Measurements from ENCODE around the gene HLTF.

DNA sequence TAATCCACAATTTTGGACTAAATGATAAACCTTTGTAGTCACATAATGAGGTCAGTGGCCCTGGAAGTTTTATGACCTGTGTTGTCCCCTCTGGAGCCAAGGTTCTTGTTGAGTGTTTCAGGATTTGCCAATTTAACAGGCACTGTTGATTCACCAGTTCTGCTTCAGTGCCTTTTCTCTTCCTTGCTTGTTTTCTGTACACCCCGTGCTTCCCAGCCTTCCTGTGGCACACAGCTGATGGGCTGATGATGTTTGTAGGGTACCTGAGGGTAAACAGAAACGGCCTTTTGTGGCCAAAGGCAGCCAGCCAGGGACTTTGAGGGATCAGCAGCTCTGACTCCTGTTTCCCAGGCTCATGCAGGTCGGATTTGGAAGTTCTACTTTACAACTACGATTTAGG, 81.7 kb downstream of the HLTF start:
- no peak for TF ChIP-seq RAD21 (IDR thresholded peaks at IDR 0.05; ENCODE audit: low read length)
- TF ChIP-seq, protein P1, sequence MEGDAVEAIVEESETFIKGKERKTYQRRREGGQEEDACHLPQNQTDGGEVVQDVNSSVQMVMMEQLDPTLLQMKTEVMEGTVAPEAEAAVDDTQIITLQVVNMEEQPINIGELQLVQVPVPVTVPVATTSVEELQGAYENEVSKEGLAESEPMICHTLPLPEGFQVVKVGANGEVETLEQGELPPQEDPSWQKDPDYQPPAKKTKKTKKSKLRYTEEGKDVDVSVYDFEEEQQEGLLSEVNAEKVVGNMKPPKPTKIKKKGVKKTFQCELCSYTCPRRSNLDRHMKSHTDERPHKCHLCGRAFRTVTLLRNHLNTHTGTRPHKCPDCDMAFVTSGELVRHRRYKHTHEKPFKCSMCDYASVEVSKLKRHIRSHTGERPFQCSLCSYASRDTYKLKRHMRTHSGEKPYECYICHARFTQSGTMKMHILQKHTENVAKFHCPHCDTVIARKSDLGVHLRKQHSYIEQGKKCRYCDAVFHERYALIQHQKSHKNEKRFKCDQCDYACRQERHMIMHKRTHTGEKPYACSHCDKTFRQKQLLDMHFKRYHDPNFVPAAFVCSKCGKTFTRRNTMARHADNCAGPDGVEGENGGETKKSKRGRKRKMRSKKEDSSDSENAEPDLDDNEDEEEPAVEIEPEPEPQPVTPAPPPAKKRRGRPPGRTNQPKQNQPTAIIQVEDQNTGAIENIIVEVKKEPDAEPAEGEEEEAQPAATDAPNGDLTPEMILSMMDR (conservative IDR thresholded peaks at IDR 0.05; ENCODE audit: low read depth, low read length): no peak
- TF ChIP-seq MXI1 (IDR thresholded peaks at IDR 0.05; ENCODE audit: borderline replicate concordance, low read depth, low read length): no peak
- TF ChIP-seq RCOR1 (IDR thresholded peaks at IDR 0.05; ENCODE audit: insufficient replicate concordance, low read length): no peak
- TF ChIP-seq, protein P2, sequence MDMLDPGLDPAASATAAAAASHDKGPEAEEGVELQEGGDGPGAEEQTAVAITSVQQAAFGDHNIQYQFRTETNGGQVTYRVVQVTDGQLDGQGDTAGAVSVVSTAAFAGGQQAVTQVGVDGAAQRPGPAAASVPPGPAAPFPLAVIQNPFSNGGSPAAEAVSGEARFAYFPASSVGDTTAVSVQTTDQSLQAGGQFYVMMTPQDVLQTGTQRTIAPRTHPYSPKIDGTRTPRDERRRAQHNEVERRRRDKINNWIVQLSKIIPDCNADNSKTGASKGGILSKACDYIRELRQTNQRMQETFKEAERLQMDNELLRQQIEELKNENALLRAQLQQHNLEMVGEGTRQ (IDR thresholded peaks at IDR 0.05; ENCODE audit: low read depth, low read length): no peak
- no peak for TF ChIP-seq SMC3 (IDR thresholded peaks at IDR 0.05; ENCODE audit: low read depth, low read length)
- TF ChIP-seq MAZ (IDR thresholded peaks at IDR 0.05; ENCODE audit: borderline replicate concordance, low read depth, low read length): no peak
- TF ChIP-seq POLR2A (IDR thresholded peaks at IDR 0.05; ENCODE audit: low read depth, low read length): no peak

All from IMR-90 (cell line).